IMR-90 (cell line): ENCODE data around the gene ERAP2. TPM values are rescaled to one million over a fixed set of nuclear protein-coding genes. Genes with fewer than 3 reads are reported as not detected.

Experiments
- ATAC-seq: fragments of 200-7000 bp; cut with Tn5 transposase; 2 replicates; pipeline ENCODE4 v1.9.1; 2020; ENCODE audit warnings: low read depth, mild to moderate bottlenecking, moderate library complexity
- BruUV-seq: library from RNA; stranded (reverse); fragments of 400-500 nt; replicated peaks from 2 replicates; lab custom pipeline; 2021; lab: Mats Ljungman, UMichigan
- CTCF ChIA-PET: fragments of 300-600 bp; formaldehyde crosslinking; extraction: SDS; loops from one replicate; lab custom pipeline; 2021; ENCODE audit warnings: antibody characterized with exemption; lab: Yijun Ruan, JAX
- POLR2A ChIA-PET: fragments of 300-600 bp; sonication (Branson Sonifier 250); formaldehyde crosslinking; loops from one replicate; lab custom pipeline; 2022; ENCODE audit warnings: antibody characterized with exemption; ENCODE audit not compliant: unreplicated experiment; lab: Charles Lee
- DNase-seq: peaks from one replicate; pipeline ENCODE4 v3.0.0; 2013
- H2AFZ ChIP-seq: replicated peaks from 2 replicates; pipeline ENCODE3; 2013; ENCODE audit warnings: low read length, mild to moderate bottlenecking; ENCODE audit not compliant: poor library complexity
- H2AK5ac ChIP-seq: 2 replicates; pipeline ENCODE4 v1.6.1; 2013; ENCODE audit warnings: low read depth, low read length, inconsistent platforms
- H2AK9ac ChIP-seq: replicated peaks from 2 replicates; pipeline ENCODE3; 2013; ENCODE audit warnings: mild to moderate bottlenecking, low read depth, low read length, moderate library complexity; ENCODE audit not compliant: poor library complexity
- H2BK120ac ChIP-seq: 2 replicates; pipeline ENCODE4 v1.6.1; 2013; ENCODE audit warnings: low read depth, low read length, inconsistent platforms
- H2BK15ac ChIP-seq: 3 replicates; pipeline ENCODE4 v1.6.1; 2013; ENCODE audit warnings: low read depth, low read length, inconsistent platforms
- H2BK20ac ChIP-seq: 2 replicates; pipeline ENCODE4 v1.6.1; 2013; ENCODE audit warnings: low read depth, mild to moderate bottlenecking, inconsistent platforms, low read length, moderate library complexity
- H2BK5ac ChIP-seq: 2 replicates; pipeline ENCODE4 v1.6.1; 2013; ENCODE audit warnings: mild to moderate bottlenecking, low read depth, low read length, inconsistent platforms; ENCODE audit not compliant: poor library complexity, severe bottlenecking
- H3K14ac ChIP-seq: replicated peaks from 2 replicates; pipeline ENCODE4 v1.6.1; 2013; ENCODE audit warnings: low read depth, low read length, inconsistent platforms
- H3K18ac ChIP-seq: 2 replicates; pipeline ENCODE4 v1.6.1; 2013; ENCODE audit warnings: low read depth, low read length, control low read depth
- H3K23ac ChIP-seq: 2 replicates; pipeline ENCODE4 v1.6.1; 2013; ENCODE audit warnings: low read depth, low read length, inconsistent platforms
- H3K27ac ChIP-seq: 2 replicates; pipeline ENCODE4 v1.5.1; 2013; ENCODE audit warnings: mild to moderate bottlenecking, control low read depth, low read length; ENCODE audit not compliant: insufficient read depth
- H3K27me3 ChIP-seq: 2 replicates; pipeline ENCODE4 v1.6.1; 2013; ENCODE audit warnings: low read length; ENCODE audit not compliant: control insufficient read depth, insufficient read depth
- H3K36me3 ChIP-seq: 2 replicates; pipeline ENCODE4 v1.6.1; 2013; ENCODE audit warnings: low read length, mixed read lengths; ENCODE audit not compliant: control insufficient read depth, insufficient read depth
- H3K4ac ChIP-seq: 2 replicates; pipeline ENCODE4 v1.6.1; 2013; ENCODE audit warnings: low read depth, low read length, inconsistent platforms
- H3K4me1 ChIP-seq: 2 replicates; pipeline ENCODE4 v1.6.1; 2013; ENCODE audit warnings: low read length, mixed read lengths; ENCODE audit not compliant: control insufficient read depth, insufficient read depth
- H3K4me2 ChIP-seq: 2 replicates; pipeline ENCODE4 v1.6.1; 2013; ENCODE audit warnings: low read depth, mild to moderate bottlenecking, control low read depth, low read length, moderate library complexity
- H3K4me3 ChIP-seq: 2 replicates; pipeline ENCODE4 v1.5.1; 2013; ENCODE audit warnings: low read depth, mild to moderate bottlenecking, control low read depth, low read length, moderate library complexity; ENCODE audit not compliant: insufficient read depth
- H3K56ac ChIP-seq: 2 replicates; pipeline ENCODE4 v1.6.1; 2013; ENCODE audit warnings: low read length, inconsistent platforms; ENCODE audit not compliant: insufficient read depth; ENCODE audit errors: extremely low read depth
- H3K79me1 ChIP-seq, 2 experiments: 2 replicates each; pipeline ENCODE4 v1.6.1; 2013; ENCODE audit warnings: low read length in 2 of 2, inconsistent platforms in 1 of 2, low read depth in 1 of 2
- H3K9ac ChIP-seq: 2 replicates; pipeline ENCODE4 v1.6.1; 2013; ENCODE audit warnings: low read depth, low read length, control low read depth
- H3K9me1 ChIP-seq: 2 replicates; pipeline ENCODE4 v1.6.1; 2013; ENCODE audit warnings: low read length, inconsistent platforms; ENCODE audit not compliant: insufficient read depth
- H3K9me3 ChIP-seq: 2 replicates; pipeline ENCODE4 v1.6.1; 2013; ENCODE audit warnings: low read length; ENCODE audit not compliant: control insufficient read depth, insufficient read depth
- H4K20me1 ChIP-seq: 2 replicates; pipeline ENCODE4 v1.6.1; 2013; ENCODE audit warnings: low read length, inconsistent platforms; ENCODE audit not compliant: insufficient read depth
- H4K5ac ChIP-seq: 2 replicates; pipeline ENCODE4 v1.6.1; 2013; ENCODE audit warnings: mild to moderate bottlenecking, low read depth, low read length, control low read depth
- H4K8ac ChIP-seq, 2 experiments: 2 replicates each; pipeline ENCODE4 v1.6.1; 2013; ENCODE audit warnings: low read depth in 2 of 2, low read length in 2 of 2, control low read depth in 1 of 2, inconsistent platforms in 1 of 2
- H4K91ac ChIP-seq: 2 replicates; pipeline ENCODE4 v1.6.1; 2013; ENCODE audit warnings: low read depth, low read length, inconsistent platforms; ENCODE audit not compliant: insufficient read depth
- CEBPB ChIP-seq: IDR thresholded peaks from 2 replicates; pipeline ENCODE4 v1.6.1; 2012; ENCODE audit warnings: low read depth, low read length, improper control_type of control experiment
- CHD1 ChIP-seq: IDR thresholded peaks from 2 replicates; pipeline ENCODE4 v1.6.1; 2012; ENCODE audit warnings: low read depth, low read length, improper control_type of control experiment
- CTCF ChIP-seq: conservative IDR thresholded peaks from 2 replicates; pipeline ENCODE4 v1.5.1; 2012; ENCODE audit warnings: mild to moderate bottlenecking, low read depth, low read length, improper control_type of control experiment
- MAZ ChIP-seq: IDR thresholded peaks from 2 replicates; pipeline ENCODE4 v1.6.1; 2012; ENCODE audit warnings: low read depth, mild to moderate bottlenecking, low read length, improper control_type of control experiment, moderate library complexity, borderline replicate concordance
- MXI1 ChIP-seq: IDR thresholded peaks from 2 replicates; pipeline ENCODE4 v1.6.1; 2012; ENCODE audit warnings: low read depth, mild to moderate bottlenecking, low read length, moderate library complexity, borderline replicate concordance
- NFE2L2 ChIP-seq: fragments of 150-350 bp; IDR thresholded peaks from 2 replicates; pipeline ENCODE4 v1.6.1; 2016; ENCODE audit warnings: low read depth, mild to moderate bottlenecking, low read length
- RAD21 ChIP-seq: IDR thresholded peaks from 2 replicates; pipeline ENCODE4 v1.6.1; 2012; ENCODE audit warnings: low read length, improper control_type of control experiment
- RCOR1 ChIP-seq: IDR thresholded peaks from 2 replicates; pipeline ENCODE4 v1.6.1; 2012; ENCODE audit warnings: mild to moderate bottlenecking, low read length, improper control_type of control experiment; ENCODE audit not compliant: insufficient replicate concordance
- RFX5 ChIP-seq: IDR thresholded peaks from 2 replicates; pipeline ENCODE4 v1.8.0; 2012; ENCODE audit warnings: low read depth, mild to moderate bottlenecking, low read length, moderate library complexity
- SMC3 ChIP-seq: fragments of 150-350 bp; IDR thresholded peaks from 2 replicates; pipeline ENCODE4 v1.6.1; 2016; ENCODE audit warnings: low read depth, mild to moderate bottlenecking, antibody characterized with exemption, low read length, moderate library complexity
- USF2 ChIP-seq: fragments of 150-350 bp; IDR thresholded peaks from 2 replicates; pipeline ENCODE4 v1.6.1; 2017; ENCODE audit warnings: mild to moderate bottlenecking, antibody characterized with exemption, low read length, low read depth
- WGBS, 2 experiments: methylation state at CpG; one replicate each; pipeline versions ENCODE4 v1.1.5 to v1.1.7; 2013; ENCODE audit warnings: missing lambda C conversion rate in 2 of 2; ENCODE audit not compliant: insufficient read length in 1 of 2; ENCODE audit errors: extremely low coverage in 2 of 2; 5-methylcytosine and 5-hydroxymethylcytosine counted together
- dilution Hi-C: fragments of 300-500 bp; cut with HindIII; formaldehyde crosslinking; loops from one replicate; pipeline ENCODE4 v1.14.3; 2018; ENCODE audit warnings: low sequenced_read_pairs; ENCODE audit not compliant: unreplicated experiment
- in situ Hi-C: fragments of 300-500 bp; cut with MboI; formaldehyde crosslinking; loops from 3 replicates; pipeline ENCODE4 v1.14.3; 2019; ENCODE audit warnings: low sequenced_read_pairs, inconsistent platforms, mixed read lengths
- intact Hi-C: fragments of 100-400 bp; cut with micrococcal nuclease; formaldehyde crosslinking; loops from 2 replicates; pipeline ENCODE4 v1.10.0; 2022
- polyA plus RNA-seq, 3 experiments: library from polyadenylated mRNA; depleted of rRNA; stranded (reverse); fragments of >200 nt; gene quantifications; 2 replicates each; pipeline ENCODE4 v1.2.3, GENCODE V29; 2012; ENCODE audit warnings: low replicate concordance in 1 of 3
- total RNA-seq: library from RNA; depleted of rRNA; stranded (reverse); fragments of >200 nt; gene quantifications from 2 replicates; pipeline ENCODE4 v1.2.3, GENCODE V29; 2012

The ERAP2 gene
- total and polyA plus RNA-seq, 2 of the 4 experiments (the other 2 are of a cell fraction): 10.6 to 21.3 TPM

DNA sequence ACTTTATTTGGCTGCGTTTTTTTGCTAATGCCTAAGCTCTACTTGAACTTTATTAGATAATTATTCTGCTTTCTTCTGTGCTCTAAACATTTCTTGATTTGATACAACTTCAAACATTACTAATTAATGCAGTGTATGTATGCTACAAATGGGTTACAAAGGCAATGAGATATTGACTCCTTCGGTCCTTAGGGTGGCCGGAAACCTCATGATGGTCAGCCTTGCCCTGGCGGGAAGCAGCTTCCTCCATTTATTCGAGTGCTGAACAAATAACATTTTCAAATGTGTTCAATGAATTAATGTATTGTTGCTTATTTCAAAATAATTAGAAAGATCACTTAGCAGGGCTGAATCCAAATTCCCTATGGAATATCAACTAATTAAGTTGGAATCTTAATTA lies 55.7 kb downstream of the ERAP2 start:
- Histone ChIP-seq H2BK120ac (no peak overlapping the region), H2BK5ac (no peak overlapping the region), H2AFZ (no peak overlapping the region), H3K79me1 (peaks cover 0 to 20% of the 10 kb centered on the region in 2 experiments; a peak in 2 of 4 replicates), H4K20me1 (no peaks in the 10 kb centered on the region), H3K14ac (no peak overlapping the region), H3K9me3 (no peaks in the 10 kb centered on the region), H4K8ac (no peak overlapping the region), H3K23ac (no peak overlapping the region), H4K5ac (no peak overlapping the region), H3K36me3 (no peaks in the 10 kb centered on the region), H3K27ac (no peak overlapping the region), H3K9ac (no peak overlapping the region), H3K18ac (no peak overlapping the region), H3K27me3 (no peaks in the 10 kb centered on the region), H4K91ac (no peak overlapping the region), H2BK15ac (no peak overlapping the region), H2AK9ac (no peak overlapping the region), H3K56ac (no peak overlapping the region), H2AK5ac (no peak overlapping the region), H3K4me3 (no peak overlapping the region), H3K4ac (no peak overlapping the region), H3K4me1 (no peaks in the 10 kb centered on the region; the same call in 1 of the 2 replicates), H3K4me2 (no peak overlapping the region), H2BK20ac (no peak overlapping the region), H3K9me1 (no peaks in the 10 kb centered on the region; the same call in 1 of the 2 replicates)
- BruUV-seq: no TSS peak
- in situ Hi-C loops (no loop called here), intact Hi-C loops (no loop called here), dilution Hi-C loops (no loop called here)
- no CpG with 5 or more reads among the region's 5 CpGs for whole genome bisulfite sequencing, 2 experiments
- ChIA-PET POLR2A (no interaction called here), CTCF (interaction anchor here (0.6 kb wide), 2 partner anchors 46 to 179 kb away, joined by 3 to 6 read pairs; no protein-coding TSS in a partner anchor)
- TF ChIP-seq CHD1: no peak
- TF ChIP-seq NFE2L2: no peak
- TF ChIP-seq SMC3: no peak
- no peak for TF ChIP-seq RCOR1
- TF ChIP-seq MXI1: no peak
- no peak for TF ChIP-seq CTCF
- TF ChIP-seq CEBPB: no peak
- no peak for TF ChIP-seq RAD21
- no peak for TF ChIP-seq USF2
- no peak for TF ChIP-seq MAZ
- no peak for TF ChIP-seq RFX5
- no peak for ATAC-seq
- DNase-seq: no peak
